KMS-11 (cell line): ENCODE measurements around the gene LSM5.
"Not testable (repeated sequence)": the region's sequence is repeated elsewhere in the genome, so short reads cannot be mapped to it uniquely, and the experiment has no call there.

Source experiments
- H2AFZ ChIP-seq: fragments of 200-600 bp; sonication (generic); 2 replicates; pipeline ENCODE4 v1.6.1; 2016; ENCODE audit warnings: antibody characterized with exemption, mixed run types, low read depth
- H3K27ac ChIP-seq: fragments of 200-600 bp; sonication (generic); 2 replicates; pipeline ENCODE4 v1.6.1; 2016; ENCODE audit warnings: mild to moderate bottlenecking, mixed run types
- H3K27me3 ChIP-seq: fragments of 200-600 bp; sonication (generic); 2 replicates; pipeline ENCODE4 v1.6.1; 2017; ENCODE audit warnings: mild to moderate bottlenecking, low read depth, mixed run types, moderate library complexity; ENCODE audit not compliant: insufficient read depth
- H3K36me3 ChIP-seq: fragments of 200-600 bp; sonication (generic); 2 replicates; pipeline ENCODE4 v1.6.1; 2017; ENCODE audit warnings: mild to moderate bottlenecking, mixed run types; ENCODE audit not compliant: insufficient read depth
- H3K4me1 ChIP-seq: fragments of 200-600 bp; sonication (generic); 2 replicates; pipeline ENCODE4 v1.6.1; 2016; ENCODE audit warnings: mild to moderate bottlenecking, low read depth, mixed run types; ENCODE audit not compliant: poor library complexity, severe bottlenecking
- H3K4me2 ChIP-seq: fragments of 200-600 bp; sonication (generic); 2 replicates; pipeline ENCODE4 v1.7.0; 2016; ENCODE audit warnings: mild to moderate bottlenecking, mixed run types
- H3K4me3 ChIP-seq: fragments of 200-600 bp; sonication (generic); IDR thresholded peaks from 2 replicates; pipeline ENCODE4 v1.6.1; 2017; ENCODE audit warnings: low read depth, low read length, mixed read lengths; ENCODE audit not compliant: insufficient read depth
- H3K79me2 ChIP-seq: fragments of 200-600 bp; sonication (generic); 2 replicates; pipeline ENCODE4 v1.6.1; 2016; ENCODE audit warnings: low read depth, mixed run types; ENCODE audit not compliant: insufficient read depth
- H3K9ac ChIP-seq: fragments of 200-600 bp; sonication (generic); 2 replicates; pipeline ENCODE4 v1.6.1; 2016; ENCODE audit warnings: mild to moderate bottlenecking, mixed run types
- H4K20me1 ChIP-seq: fragments of 200-600 bp; sonication (generic); 2 replicates; pipeline ENCODE4 v1.6.1; 2016; ENCODE audit warnings: mild to moderate bottlenecking, mixed run types; ENCODE audit not compliant: insufficient read depth
- TF ChIP-seq, protein P1 (sequence below): fragments of 200-600 bp; sonication (generic); conservative IDR thresholded peaks from 2 replicates; pipeline ENCODE4 v1.6.1; 2017; ENCODE audit warnings: low read depth, mild to moderate bottlenecking, antibody characterized with exemption, low read length, moderate library complexity, mixed read lengths

Gene LSM5

DNA sequence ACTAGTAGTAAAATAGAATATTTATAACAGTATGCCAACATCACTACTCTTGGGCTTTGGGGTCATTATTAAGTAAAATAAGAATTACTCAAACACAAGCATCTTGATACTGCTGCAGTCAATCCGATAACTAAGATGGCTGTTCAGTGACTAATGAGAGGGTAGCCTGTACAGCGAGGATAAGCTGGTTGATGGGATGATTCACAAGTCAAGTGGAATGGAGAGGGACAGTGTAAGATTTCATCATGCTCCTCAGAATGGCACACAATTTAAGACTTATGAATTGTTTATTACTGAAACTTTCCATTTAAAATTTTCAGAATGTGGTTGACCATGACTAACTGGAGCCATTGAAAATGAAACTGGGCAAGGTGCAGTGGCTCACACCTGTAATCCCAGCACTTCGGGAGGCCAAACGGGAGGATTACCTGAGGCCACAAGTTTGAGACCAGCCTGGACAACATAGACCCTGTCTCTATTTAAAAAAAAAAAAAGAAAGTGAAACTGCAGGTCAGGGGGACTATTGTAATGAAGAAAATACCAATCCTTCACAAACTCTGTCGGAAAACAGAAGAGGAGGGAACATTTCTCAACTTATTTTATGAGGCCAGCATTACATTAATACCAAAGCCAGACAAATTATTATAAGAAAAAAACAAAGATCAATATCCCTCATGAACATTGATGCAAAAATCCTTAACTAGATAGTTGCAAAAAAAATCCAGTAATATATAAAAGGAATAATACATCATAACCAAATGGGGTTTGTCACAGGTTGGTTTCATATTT lies 16.3 kb upstream of the LSM5 start:
- H3K4me2 ChIP-seq: peak overlapping the region; percentile 55

DNA sequence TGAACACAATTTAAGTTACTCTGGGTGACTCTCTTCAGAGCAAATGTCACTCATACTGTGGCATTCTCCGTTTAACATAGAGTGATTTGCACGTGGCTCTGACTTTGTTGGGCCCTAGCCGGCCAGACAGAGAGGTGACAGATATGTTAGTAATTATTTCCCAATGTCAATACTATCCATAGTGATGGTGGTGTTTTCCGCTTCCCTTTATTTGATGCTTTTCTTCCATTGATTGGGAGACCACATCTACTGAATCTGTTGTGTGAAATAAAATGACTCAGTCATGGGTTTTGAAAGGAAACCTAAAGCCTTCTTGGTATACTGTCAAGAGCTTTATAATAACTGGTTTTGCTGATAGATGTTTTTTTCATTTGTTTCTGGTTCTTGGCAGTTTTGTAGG lies 12.5 kb upstream of the LSM5 start:
- Histone ChIP-seq H3K27ac (no peak overlapping the region), H3K79me2 (peaks cover 88% of the 10 kb centered on the region), H4K20me1 (no peaks in the 10 kb centered on the region), H2AFZ (no peak overlapping the region), H3K9ac (no peak overlapping the region), H3K4me3 (no peak overlapping the region), H3K4me1 (peaks cover 57% of the 10 kb centered on the region), H3K4me2 (no peak overlapping the region; the same call in 1 of the 2 replicates), H3K36me3 (no peaks in the 10 kb centered on the region), H3K27me3 (no peaks in the 10 kb centered on the region)
- TF ChIP-seq, protein P1, sequence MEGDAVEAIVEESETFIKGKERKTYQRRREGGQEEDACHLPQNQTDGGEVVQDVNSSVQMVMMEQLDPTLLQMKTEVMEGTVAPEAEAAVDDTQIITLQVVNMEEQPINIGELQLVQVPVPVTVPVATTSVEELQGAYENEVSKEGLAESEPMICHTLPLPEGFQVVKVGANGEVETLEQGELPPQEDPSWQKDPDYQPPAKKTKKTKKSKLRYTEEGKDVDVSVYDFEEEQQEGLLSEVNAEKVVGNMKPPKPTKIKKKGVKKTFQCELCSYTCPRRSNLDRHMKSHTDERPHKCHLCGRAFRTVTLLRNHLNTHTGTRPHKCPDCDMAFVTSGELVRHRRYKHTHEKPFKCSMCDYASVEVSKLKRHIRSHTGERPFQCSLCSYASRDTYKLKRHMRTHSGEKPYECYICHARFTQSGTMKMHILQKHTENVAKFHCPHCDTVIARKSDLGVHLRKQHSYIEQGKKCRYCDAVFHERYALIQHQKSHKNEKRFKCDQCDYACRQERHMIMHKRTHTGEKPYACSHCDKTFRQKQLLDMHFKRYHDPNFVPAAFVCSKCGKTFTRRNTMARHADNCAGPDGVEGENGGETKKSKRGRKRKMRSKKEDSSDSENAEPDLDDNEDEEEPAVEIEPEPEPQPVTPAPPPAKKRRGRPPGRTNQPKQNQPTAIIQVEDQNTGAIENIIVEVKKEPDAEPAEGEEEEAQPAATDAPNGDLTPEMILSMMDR: no peak

More for the DNA sequence above, 16.3 kb upstream of the LSM5 start:
- Histone ChIP-seq H3K4me1 (peaks cover 50% of the 10 kb centered on the region), H3K9ac (peak overlapping the region; percentile 20; the same call in 1 of the 2 replicates), H3K79me2 (peaks cover 81% of the 10 kb centered on the region), H3K36me3 (no peaks in the 10 kb centered on the region), H3K4me3 (no peak overlapping the region), H3K27ac (peak overlapping the region; percentile 57), H2AFZ (no peak overlapping the region; the same call in 1 of the 2 replicates), H3K27me3 (no peaks in the 10 kb centered on the region), H4K20me1 (no peaks in the 10 kb centered on the region)
- TF ChIP-seq, protein P1: no peak

DNA sequence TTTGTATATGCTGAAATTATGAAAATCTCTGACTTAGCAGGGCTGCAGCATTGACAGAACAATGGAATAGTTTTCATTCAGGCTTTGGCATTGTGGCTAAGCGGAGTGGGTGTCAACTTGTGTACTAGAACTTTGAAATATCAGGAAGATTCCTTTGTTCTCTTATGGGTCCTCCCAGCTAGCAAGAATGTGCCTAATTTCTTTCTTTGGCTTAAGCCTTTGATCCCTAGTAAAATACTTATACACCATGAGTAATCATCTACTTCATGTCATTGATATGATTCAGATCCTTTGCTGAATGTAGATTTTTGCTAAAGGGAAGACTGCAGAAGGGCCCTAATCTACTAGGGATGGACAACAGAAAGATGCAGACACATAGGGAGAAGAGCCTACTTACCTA lies 11.3 kb upstream of the LSM5 start:
- H3K79me2 ChIP-seq: peaks cover 88% of the 10 kb centered on the region
- H3K4me1 ChIP-seq: peaks cover 48% of the 10 kb centered on the region
- H3K27ac ChIP-seq: no peak overlapping the region; the same call in 1 of the 2 replicates
- H3K4me3 ChIP-seq: no peak overlapping the region
- H3K36me3 ChIP-seq: no peaks in the 10 kb centered on the region
- no peaks in the 10 kb centered on the region for H3K27me3 ChIP-seq
- H3K9ac ChIP-seq: no peak overlapping the region
- TF ChIP-seq, protein P1: no peak
- H2AFZ ChIP-seq: no peak overlapping the region
- peak overlapping the region; percentile 9; the same call in 1 of the 2 replicates for H3K4me2 ChIP-seq
- H4K20me1 ChIP-seq: no peaks in the 10 kb centered on the region

DNA sequence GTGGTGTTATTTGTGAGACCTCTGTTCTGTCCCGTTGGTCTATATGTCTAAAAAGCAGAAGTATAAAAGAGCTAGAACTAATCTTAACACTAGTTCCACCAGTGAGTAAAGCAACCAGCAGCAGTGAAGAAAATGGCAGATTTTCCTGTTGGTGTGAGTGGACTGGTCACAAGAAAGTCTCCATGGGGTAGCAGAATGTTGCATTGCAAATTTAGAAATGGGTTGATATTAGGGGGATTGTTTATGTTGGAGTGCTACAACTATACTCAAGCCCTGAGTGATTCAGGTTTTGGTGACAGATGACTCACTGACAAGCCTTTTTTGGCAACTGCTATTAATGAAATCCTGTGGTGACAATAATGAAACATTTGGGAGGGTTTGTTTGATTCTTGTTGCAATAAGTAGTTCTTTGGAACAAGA lies 10.8 kb upstream of the LSM5 start:
- Histone ChIP-seq H3K4me2 (peak overlapping the region; percentile 9; the same call in 1 of the 2 replicates), H3K4me3 (no peak overlapping the region), H3K9ac (no peak overlapping the region), H3K27ac (no peak overlapping the region; the same call in 1 of the 2 replicates), H4K20me1 (no peaks in the 10 kb centered on the region), H3K36me3 (no peaks in the 10 kb centered on the region), H2AFZ (no peak overlapping the region), H3K4me1 (peaks cover 46% of the 10 kb centered on the region), H3K27me3 (no peaks in the 10 kb centered on the region), H3K79me2 (peaks cover 94% of the 10 kb centered on the region)
- TF ChIP-seq, protein P1: no peak

DNA sequence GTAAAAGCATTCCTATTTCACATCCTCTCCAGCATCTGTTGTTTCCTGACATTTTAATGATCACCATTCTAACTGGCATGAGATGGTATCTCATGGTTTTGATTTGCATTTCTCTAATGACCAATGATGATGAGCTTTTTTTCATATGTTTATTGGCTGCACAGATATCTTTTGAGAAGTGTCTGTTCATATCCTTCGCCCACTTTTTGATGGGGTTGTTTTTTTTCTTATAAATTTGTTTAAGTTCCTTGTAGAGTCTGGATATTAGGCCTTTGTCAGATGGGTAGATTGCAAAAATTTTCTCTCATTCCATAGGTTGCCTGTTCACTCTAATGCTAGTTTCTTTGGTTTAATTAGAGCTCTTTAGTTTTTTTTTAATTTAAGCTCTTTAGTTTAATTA lies 10.0 kb upstream of the LSM5 start:
- H3K27ac ChIP-seq, H3K36me3 ChIP-seq, H2AFZ ChIP-seq, H3K27me3 ChIP-seq, H4K20me1 ChIP-seq, H3K9ac ChIP-seq, H3K4me3 ChIP-seq: not testable (repeated sequence)
- Histone ChIP-seq H3K4me2 (peak overlapping the region; percentile 9; the same call in 1 of the 2 replicates), H3K79me2 (peaks cover 89% of the 10 kb centered on the region), H3K4me1 (peaks cover 39% of the 10 kb centered on the region)

DNA sequence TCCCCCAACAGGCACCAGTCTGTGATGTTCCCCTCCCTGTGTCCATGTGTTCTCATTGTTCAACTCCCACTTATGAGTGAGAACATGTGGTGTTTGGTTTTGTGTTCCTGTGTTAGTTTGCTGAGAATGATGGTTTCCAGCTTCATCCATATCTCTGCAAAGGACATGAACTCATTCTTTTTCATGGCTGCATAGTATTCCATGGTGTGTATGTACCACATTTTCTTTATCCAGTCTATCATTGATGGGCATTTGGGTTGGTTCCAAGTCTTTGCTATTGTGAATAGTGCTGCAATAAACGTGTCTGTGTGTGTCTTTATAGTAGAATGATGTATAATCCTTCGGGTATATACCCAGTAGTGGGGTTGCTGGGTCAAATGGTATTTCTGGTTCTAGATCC lies 9.6 kb upstream of the LSM5 start:
- H3K27ac ChIP-seq, H3K4me2 ChIP-seq, H3K4me3 ChIP-seq, H4K20me1 ChIP-seq, H2AFZ ChIP-seq, H3K36me3 ChIP-seq, H3K9ac ChIP-seq, H3K27me3 ChIP-seq: not testable (repeated sequence)
- Histone ChIP-seq H3K79me2 (peaks cover 84% of the 10 kb centered on the region), H3K4me1 (peaks cover 35% of the 10 kb centered on the region)
